Measurements from ENCODE around the gene ARHGAP18. TPM values are rescaled to one million over a fixed set of nuclear protein-coding genes. Genes with fewer than 3 reads are reported as not detected.

ARHGAP18 gene
- total RNA-seq, 1 experiment from 2014 or later = 64.5 TPM

GRCh38 chr6:129673748-129674147 lies 36.2 kb downstream of the ARHGAP18 start:
- Mint-ChIP-seq H3K9me3 (ENCODE audit: low read depth, unreplicated experiment) (no peaks in the 10 kb centered on the region), H3K36me3 (ENCODE audit: insufficient read depth, unreplicated experiment) (peaks cover 55% of the 10 kb centered on the region), H3K4me3 (ENCODE audit: low read depth, unreplicated experiment) (peak overlapping the region; percentile 52), H3K27ac (ENCODE audit: unreplicated experiment) (peak overlapping the region; percentile 99), H3K27me3 (ENCODE audit: unreplicated experiment) (no peaks in the 10 kb centered on the region), H3K4me1 (ENCODE audit: low read depth, unreplicated experiment) (peaks cover 69% of the 10 kb centered on the region)
- DNase-seq = no peak
- intact Hi-C loops (cut with micrococcal nuclease; ENCODE audit: unreplicated experiment) = loop anchor here (2.0 to 5.0 kb wide), 2 partner anchors 29 to 34 kb away; no protein-coding TSS in a partner anchor
- no peak for TF ChIP-seq CTCF (IDR thresholded peaks at IDR 0.05; ENCODE audit: unreplicated experiment)
- no TSS peak for BruUV-seq (replicated peaks)
- CTCF ChIA-PET = interaction anchor here (0.6 to 2.5 kb wide), 4 partner anchors 10 to 57 kb away, joined by 3 to 12 read pairs (median 6); partner anchors contain the start of gene ARHGAP18

- H3K27ac Mint-ChIP-seq (ENCODE audit: unreplicated experiment) = peak overlapping the region; percentile 99
Measured at GRCh38 chr6:129672881-129673631, 36.9 kb downstream of the ARHGAP18 start.

GRCh38 chr6:129672341-129672682 lies 37.7 kb downstream of the ARHGAP18 start:
- BruUV-seq (replicated peaks) = TSS peak; percentile 90
- H3K4me1 Mint-ChIP-seq (ENCODE audit: low read depth, unreplicated experiment) = peaks cover 70% of the 10 kb centered on the region

More at GRCh38 chr6:129672881-129673631, 36.9 kb downstream of the ARHGAP18 start:
- no peak for DNase-seq
- intact Hi-C loops (cut with micrococcal nuclease; ENCODE audit: unreplicated experiment) = loop anchor here (2.0 to 5.0 kb wide), 2 partner anchors 28 to 34 kb away; no protein-coding TSS in a partner anchor
- peaks cover 70% of the 10 kb centered on the region for H3K4me1 Mint-ChIP-seq (ENCODE audit: low read depth, unreplicated experiment)
- CTCF ChIA-PET = interaction anchor here (0.6 to 2.5 kb wide), 7 partner anchors 11 to 348 kb away, joined by 3 to 12 read pairs (median 4); partner anchors contain the start of gene ARHGAP18
- no peaks in the 10 kb centered on the region for H3K9me3 Mint-ChIP-seq (ENCODE audit: low read depth, unreplicated experiment)
- H3K4me3 Mint-ChIP-seq (ENCODE audit: low read depth, unreplicated experiment) = peak overlapping the region; percentile 52
- BruUV-seq (replicated peaks) = no TSS peak
- H3K36me3 Mint-ChIP-seq (ENCODE audit: insufficient read depth, unreplicated experiment) = peaks cover 55% of the 10 kb centered on the region
- H3K27me3 Mint-ChIP-seq (ENCODE audit: unreplicated experiment) = no peaks in the 10 kb centered on the region
- no peak for TF ChIP-seq CTCF (IDR thresholded peaks at IDR 0.05; ENCODE audit: unreplicated experiment)

More at GRCh38 chr6:129672341-129672682, 37.7 kb downstream of the ARHGAP18 start:
- H3K36me3 Mint-ChIP-seq (ENCODE audit: insufficient read depth, unreplicated experiment) = peaks cover 48% of the 10 kb centered on the region
- peak overlapping the region; percentile 52 for H3K4me3 Mint-ChIP-seq (ENCODE audit: low read depth, unreplicated experiment)
- no peak for DNase-seq
- H3K27ac Mint-ChIP-seq (ENCODE audit: unreplicated experiment) = peak overlapping the region; percentile 99
- intact Hi-C loops (cut with micrococcal nuclease; ENCODE audit: unreplicated experiment) = loop anchor here (2.0 to 5.0 kb wide), 2 partner anchors 28 to 35 kb away; no protein-coding TSS in a partner anchor
- no peaks in the 10 kb centered on the region for H3K9me3 Mint-ChIP-seq (ENCODE audit: low read depth, unreplicated experiment)
- CTCF ChIA-PET = interaction anchor here (0.6 to 1.5 kb wide), 5 partner anchors 9 to 349 kb away, joined by 3 to 7 read pairs (median 3); partner anchors contain the start of gene ARHGAP18
- TF ChIP-seq CTCF (IDR thresholded peaks at IDR 0.05; ENCODE audit: unreplicated experiment) = no peak
- H3K27me3 Mint-ChIP-seq (ENCODE audit: unreplicated experiment) = no peaks in the 10 kb centered on the region
